HCEC 1CT (cell line): ENCODE measurements around the gene PBX2.
"Not testable (repeated sequence)": the region's sequence is repeated elsewhere in the genome, so short reads cannot be mapped to it uniquely, and the experiment has no call there.

Experiments
- DNase-seq: peaks from one replicate; pipeline ENCODE4 v3.0.0-alpha.2; 2017

The PBX2 gene

DNA sequence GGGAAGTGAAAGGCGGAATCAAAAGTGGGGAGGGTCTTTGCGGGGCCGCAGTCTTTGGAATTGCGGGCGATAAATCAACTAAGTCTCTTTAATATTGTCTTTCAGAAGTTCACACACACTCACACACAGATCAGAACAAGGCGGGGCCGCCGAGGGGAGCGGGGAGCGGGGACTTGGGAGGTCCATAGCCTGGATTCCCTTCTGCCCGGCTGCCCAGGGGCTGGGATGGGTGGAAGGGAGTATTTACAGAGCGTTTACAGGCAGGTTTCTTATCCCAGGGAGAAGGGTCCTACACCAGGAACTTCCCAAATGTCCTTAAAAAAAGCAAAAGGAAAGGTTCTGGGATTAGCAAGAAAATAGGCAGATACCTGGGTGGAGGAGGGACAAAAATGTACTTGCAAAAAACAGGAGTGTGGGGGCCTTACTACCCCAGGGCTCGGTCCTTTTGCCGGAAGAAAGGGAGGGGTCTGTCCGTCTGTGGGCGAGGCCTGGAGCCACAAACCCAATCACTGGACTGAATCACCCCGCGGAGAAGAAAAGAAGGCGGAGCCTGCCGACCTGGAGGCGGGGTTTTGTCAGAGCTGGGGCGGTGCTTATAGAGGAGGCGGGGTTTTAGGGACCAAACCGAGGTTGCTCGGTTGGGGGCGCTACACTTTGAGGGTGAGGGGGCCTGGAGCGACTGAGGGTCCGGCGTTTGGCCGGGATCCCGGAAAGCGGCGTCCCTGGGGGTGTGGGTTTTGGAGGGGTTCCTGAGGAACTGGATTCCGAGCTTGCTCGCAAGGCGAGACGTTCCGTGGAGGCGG is 41.5 kb downstream of the PBX2 start:
- no peak for DNase-seq

DNA sequence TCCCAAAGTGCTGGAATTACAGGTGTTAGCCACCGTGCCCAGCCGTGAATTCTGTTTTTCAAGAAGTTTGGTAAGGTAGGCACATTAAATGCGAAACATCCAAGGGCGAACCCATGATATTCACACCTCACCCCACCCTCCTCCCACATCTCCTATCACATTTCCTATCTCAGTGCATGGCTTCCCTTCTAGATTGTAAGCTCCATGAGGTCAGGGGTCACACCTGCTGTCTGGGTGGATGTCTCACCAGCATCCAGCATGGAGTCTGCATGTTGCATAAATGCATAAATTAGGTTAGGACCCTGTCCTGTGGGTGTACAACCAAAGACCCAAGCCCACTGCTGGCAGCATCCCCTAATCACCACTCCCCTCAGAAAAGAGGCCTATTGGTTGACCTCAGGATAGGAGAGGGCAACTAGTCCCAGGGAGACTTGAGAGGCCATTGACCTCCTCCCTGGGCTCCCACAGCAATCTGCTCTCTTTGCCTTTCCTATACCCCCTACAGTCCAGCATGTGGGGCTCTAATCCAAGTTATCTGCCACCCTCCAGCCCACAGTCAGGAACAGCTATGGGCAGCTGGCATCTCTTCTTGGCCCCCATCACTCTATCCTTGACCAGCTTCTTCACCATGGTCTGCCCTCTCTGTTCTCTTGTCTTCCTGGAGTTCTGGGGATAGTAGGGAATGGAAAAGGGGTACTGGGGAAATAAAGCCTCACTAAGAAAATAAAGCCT is 42.4 kb downstream of the PBX2 start:
- DNase-seq = no peak

DNA sequence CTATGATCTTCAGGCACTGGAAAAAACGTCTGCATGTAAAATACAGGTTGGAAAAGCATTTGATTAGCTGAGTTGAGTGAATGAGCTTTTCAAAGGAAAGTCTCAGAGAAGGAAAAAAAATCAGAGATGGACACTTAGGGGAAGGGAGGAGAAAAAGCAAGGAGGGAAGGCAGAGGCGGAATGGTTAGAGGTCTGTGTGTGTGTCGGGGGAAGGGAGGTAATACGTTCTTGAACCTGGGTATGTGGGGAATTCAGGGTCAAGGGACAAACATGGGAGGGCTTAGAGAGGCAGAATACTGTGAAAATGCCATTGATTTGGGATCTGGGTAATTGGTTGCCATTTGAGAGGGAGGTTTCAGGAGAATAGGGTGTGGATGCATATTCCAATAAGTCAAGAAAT is 43.3 kb downstream of the PBX2 start:
- DNase-seq = no peak

DNA sequence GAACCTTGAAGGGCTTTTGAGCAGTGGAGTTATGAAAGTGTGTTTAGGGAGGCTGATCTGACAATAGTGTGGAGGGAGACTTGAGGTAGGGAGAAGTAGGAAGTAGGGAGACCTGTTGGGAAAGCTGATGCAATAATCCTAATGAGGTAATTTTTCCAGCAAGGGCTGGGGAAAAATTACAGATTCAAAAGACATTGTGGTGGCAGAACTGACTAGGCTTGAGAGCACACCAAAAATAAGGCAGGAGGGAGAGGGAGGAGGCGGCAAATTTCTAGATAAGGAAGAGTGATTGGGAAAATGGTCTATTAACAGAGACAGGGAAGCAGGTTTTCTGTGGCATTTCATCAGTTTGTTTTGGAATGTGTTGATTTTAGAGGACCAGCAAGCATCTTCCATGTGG is 43.7 kb downstream of the PBX2 start:
- DNase-seq = no peak

DNA sequence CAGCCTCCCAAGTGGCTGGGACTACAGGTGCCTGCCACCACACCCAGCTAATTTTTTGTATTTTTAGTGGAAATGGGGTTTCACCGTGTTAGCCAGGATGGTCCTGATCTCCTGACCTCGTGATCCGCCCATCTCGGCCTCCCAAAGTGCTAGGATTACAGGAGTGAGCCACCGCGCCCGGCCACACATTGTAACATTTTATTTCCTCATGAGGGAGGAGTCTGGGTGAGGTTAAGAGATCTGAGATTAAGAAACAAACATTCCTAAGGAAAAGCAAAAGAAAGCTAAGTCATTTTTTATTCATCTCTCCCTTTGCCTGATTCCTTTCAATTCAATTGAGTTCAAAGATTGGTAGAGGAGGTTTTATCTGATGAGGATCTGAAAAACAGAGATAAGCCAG is 45.8 kb downstream of the PBX2 start:
- not testable (repeated sequence) for DNase-seq

DNA sequence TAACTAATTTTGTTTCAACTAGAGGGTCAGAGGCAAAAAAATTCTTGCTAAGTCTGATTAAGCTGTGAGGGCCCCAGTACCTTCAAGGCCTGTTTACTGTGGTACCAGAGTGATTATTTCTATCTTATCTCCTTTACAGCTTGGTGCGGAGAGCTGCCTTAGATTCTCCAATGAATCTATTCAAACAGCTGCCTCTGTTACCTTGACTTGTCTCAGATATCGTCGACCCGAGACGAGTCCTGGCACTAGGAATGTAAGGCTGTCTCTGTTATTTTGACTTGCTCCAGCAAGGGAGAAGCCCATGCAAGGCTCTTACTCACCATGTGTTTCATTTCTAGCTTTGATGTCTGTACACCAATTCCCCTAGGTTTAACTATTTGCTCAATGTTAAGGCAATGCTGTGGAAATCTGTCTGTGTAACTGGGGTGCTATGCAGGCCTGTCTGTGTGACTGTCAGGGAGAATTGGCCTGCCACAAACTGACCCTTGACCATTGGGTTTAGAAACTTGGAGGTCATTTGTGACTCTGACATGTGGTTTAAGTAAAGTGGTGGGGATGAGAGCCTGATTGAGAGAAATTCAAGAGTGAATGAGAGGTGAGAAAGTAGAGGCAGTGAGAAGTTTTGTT is 49.5 kb downstream of the PBX2 start:
- DNase-seq = no peak

DNA sequence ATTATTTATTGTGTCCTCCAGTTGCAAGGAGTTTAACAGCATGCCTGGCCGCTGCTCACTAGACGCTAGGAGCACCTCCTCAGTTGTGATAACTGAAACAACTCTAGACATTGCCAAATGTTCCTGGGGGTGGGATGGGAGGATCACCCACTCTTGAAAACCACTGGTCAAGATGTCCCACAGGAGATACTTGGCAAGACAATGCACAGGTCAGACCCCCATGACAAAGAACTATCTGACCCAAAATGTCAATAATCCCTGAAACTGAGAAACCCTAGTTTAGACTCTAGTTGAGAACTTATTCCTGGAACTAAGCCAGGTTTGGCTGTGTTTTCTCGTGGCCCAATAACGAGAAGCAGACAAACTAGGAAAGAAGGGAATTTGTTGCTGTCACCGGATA is 50.4 kb downstream of the PBX2 start:
- no peak for DNase-seq

DNA sequence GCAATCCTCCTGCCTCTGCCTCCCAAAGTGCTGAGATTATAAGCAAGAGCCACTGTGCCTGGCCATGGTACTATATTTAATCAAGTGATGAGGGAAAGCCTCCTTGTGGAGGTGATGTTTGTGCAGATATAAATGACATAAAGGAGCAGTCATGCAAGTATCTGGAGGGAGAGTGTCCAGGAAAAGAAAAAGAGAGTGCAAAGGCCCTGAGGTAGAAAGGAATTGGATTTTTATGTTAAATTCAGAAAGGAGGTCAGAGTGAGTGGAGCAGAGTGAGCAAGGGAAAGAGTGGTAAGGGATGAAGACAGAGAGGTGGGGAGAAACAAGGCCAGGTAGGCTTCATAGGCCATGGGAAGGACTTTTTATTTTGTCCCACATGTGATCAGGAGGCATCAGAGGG is 52.5 kb downstream of the PBX2 start:
- DNase-seq = no peak
